ENCODE results near the gene PRKG1.
"Not testable (repeated sequence)": the region's sequence is repeated elsewhere in the genome, so short reads cannot be mapped to it uniquely, and the experiment has no call there.

Gene PRKG1

GRCh38 chr10:51178634-51179033, 104.3 kb downstream of the PRKG1 start:
- DNase-seq = no peak

GRCh38 chr10:51180141-51180540, 105.9 kb downstream of the PRKG1 start:
- DNase-seq = no peak

GRCh38 chr10:51183783-51184182, 109.5 kb downstream of the PRKG1 start:
- DNase-seq = no peak

GRCh38 chr10:51186361-51186760, 112.1 kb downstream of the PRKG1 start:
- no peak for DNase-seq

- no peak for DNase-seq
Observed at GRCh38 chr10:51188008-51188407, 113.7 kb downstream of the PRKG1 start.

- DNase-seq = no peak
Observed at GRCh38 chr10:51188866-51189265, 114.6 kb downstream of the PRKG1 start.

GRCh38 chr10:51196508-51197175, 122.4 kb downstream of the PRKG1 start:
- DNase-seq = no peak

- DNase-seq = no peak
Observed at GRCh38 chr10:51198170-51198569, 123.9 kb downstream of the PRKG1 start.

- DNase-seq = no peak
Observed at GRCh38 chr10:51201947-51202346, 127.7 kb downstream of the PRKG1 start.

GRCh38 chr10:51203359-51203758, 129.1 kb downstream of the PRKG1 start:
- no peak for DNase-seq

GRCh38 chr10:51204066-51204465, 129.8 kb downstream of the PRKG1 start:
- no peak for DNase-seq

- DNase-seq = no peak
Observed at GRCh38 chr10:51204701-51205100, 130.4 kb downstream of the PRKG1 start.

GRCh38 chr10:51206500-51206899, 132.2 kb downstream of the PRKG1 start:
- DNase-seq = no peak

GRCh38 chr10:51212937-51213336, 138.7 kb downstream of the PRKG1 start:
- DNase-seq = not testable (repeated sequence)

GRCh38 chr10:51214207-51215196, 140.2 kb downstream of the PRKG1 start:
- no peak for DNase-seq

GRCh38 chr10:51215951-51216834, 141.9 kb downstream of the PRKG1 start:
- no peak for DNase-seq

GRCh38 chr10:51217505-51217904, 143.2 kb downstream of the PRKG1 start:
- DNase-seq = no peak

- DNase-seq = no peak
Observed at GRCh38 chr10:51224671-51225161, 150.4 kb downstream of the PRKG1 start.

GRCh38 chr10:51227897-51228713, 153.8 kb downstream of the PRKG1 start:
- no peak for DNase-seq

- no peak for DNase-seq
Observed at GRCh38 chr10:51228714-51229100, 154.4 kb downstream of the PRKG1 start.

- no peak for DNase-seq
Observed at GRCh38 chr10:51230887-51231585, 156.7 kb downstream of the PRKG1 start.

Data from stimulated activated CD4-positive, alpha-beta T cell treated with anti-CD3 and anti-CD28 coated beads, Interleukin-15, amount 100 ng/mL, for 24 hours (primary cell).